HS-27A (cell line): ENCODE data around the gene FRMD1.

ENCODE experiments used
- DNase-seq: peaks from one replicate; pipeline ENCODE4 v3.0.0-alpha.2; 2012; ENCODE audit warnings: low read depth, missing footprints

FRMD1 gene

GRCh38 chr6:168043193-168043847, 35.7 kb downstream of the FRMD1 start:
- DNase-seq = no peak

GRCh38 chr6:168042426-168043192, 36.4 kb downstream of the FRMD1 start:
- no peak for DNase-seq

GRCh38 chr6:168041928-168042327, 37.1 kb downstream of the FRMD1 start:
- DNase-seq = no peak

- DNase-seq = no peak
Measured at GRCh38 chr6:168040856-168041496, 38.0 kb downstream of the FRMD1 start.

DNA sequence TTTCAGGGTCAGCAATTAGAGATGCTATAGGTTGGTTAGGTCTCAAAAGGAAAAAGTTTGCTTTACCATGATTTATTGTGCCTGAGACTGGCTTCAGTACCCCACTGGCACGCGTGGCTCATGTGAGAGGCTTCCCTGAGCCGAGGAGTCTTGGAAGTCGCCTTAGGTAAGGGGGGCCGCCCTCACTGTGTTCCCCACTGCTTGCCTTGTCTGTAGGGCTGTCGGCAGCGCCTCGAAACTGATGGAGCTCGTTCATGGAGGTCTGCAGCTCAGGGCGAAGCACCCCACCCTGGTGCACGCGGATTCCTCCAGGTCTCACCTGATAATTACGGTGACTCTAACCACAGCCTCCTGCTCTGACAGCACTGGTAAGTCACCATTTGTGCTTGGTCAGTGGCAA, 39.2 kb downstream of the FRMD1 start:
- DNase-seq = no peak

DNA sequence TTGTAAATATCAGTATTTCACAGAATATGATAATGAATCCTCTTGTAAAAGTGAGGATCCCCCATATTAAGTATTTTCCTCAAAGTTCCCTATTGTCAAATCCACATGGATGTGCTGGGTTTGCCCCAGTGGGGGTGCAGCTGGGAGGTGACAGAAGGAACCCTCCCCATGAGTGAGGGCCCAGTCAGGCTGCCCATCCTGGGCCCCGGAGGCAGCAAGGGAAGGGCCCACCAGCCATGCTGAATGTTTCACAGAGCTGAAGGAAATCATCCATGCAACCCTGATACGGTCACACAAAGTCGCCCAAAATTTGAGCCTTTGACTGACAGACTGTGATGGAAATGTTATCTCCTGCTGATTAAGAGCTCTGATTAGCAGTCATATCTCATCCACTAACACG, 39.7 kb downstream of the FRMD1 start:
- DNase-seq = no peak

DNA sequence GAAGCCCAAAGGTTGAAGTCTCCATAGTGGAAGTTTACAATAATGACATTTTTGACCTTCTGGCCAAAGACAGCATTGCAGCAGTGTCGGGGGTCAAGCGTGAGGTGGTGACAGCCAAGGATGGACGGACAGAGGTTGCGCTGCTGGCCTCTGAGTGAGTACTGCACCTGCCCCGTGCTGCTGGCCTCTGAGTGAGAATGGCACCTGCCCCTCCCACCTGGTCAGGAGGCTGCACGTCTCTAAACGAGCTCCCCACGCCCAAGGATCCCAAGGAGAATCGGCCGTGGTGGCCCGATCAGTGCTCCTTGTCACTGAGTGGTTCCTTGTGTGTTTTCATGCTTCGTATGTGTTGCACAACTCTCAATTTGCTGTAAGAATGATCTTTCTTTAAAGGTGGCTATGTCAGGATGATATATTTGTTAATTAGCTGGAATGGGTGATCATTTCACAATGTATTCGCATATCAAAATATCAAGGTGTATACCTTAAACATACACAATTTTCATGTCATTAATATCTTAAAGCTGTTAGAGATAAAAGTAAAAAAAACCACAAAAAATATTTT, 40.4 kb downstream of the FRMD1 start:
- no peak for DNase-seq

- no peak for DNase-seq
Measured at GRCh38 chr6:168037856-168038255, 41.2 kb downstream of the FRMD1 start.

GRCh38 chr6:168037242-168037641, 41.8 kb downstream of the FRMD1 start:
- DNase-seq = no peak

- no peak for DNase-seq
Measured at GRCh38 chr6:168035661-168036545, 43.1 kb downstream of the FRMD1 start.

DNA sequence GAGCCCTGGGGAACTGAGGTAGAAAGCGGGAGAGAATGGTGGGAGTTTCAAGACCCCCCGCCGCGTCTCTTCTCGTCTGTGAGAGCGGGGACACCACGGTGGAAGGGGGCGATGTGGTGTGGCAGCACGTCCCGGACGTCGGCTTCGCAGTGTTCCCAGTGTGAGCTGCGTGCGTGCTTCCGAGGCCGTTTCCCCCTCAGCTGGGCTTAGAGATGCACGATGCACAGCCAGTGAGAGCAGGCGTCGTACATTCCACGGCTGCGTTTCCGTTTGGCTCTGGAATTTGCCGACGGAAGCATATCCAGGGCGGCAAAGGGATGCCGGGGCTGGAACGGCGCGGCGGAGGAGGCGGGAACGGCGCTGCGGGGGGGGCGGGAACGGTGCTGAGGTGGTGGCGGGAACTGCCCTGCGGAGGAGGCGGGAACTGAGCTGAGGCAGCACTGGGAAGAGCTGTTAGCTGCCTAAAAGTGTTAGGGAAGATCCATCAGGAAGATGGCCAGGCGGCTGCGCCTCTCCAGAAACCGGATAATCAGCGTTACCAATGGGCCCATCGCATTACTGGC, 43.8 kb downstream of the FRMD1 start:
- no peak for DNase-seq

DNA sequence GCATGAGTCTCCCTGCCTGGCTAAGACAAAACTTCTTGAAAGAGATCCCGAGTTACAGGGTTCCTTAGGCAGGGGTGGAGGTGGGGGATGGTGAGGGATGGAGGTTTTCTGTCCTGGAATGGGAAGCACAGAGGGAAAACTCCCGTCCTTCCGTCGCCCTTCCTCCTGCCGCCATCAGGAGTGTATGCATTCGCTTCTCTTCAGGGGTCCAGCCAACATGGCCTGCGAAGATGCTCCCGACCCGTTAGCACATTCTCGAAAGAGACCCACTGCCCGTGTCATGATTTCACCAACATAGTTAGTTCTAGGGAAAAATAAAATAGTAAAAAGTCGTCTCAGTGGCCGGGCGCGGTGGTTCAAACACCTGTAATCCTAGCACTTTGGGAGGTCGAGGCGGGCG, 44.5 kb downstream of the FRMD1 start:
- DNase-seq = no peak

DNA sequence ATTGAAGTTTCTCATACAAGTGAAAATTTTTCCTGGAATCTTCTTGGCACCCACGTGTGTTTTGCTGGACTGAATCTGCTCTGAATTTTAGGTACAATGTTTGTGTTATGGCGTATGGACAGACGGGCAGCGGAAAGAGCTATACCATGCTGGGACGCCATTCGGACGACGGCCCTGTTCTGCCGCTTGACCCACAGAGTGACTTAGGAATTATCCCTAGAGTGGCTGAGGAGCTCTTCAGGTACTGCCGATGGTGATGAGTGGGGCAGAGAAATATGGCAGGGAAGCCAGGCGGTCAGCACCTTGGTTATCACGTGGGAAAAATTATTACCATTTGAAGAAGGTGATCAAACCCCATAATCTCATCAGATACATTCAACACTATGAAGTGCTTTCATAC, 45.2 kb downstream of the FRMD1 start:
- DNase-seq = no peak

- no peak for DNase-seq
Measured at GRCh38 chr6:168032005-168032760, 46.8 kb downstream of the FRMD1 start.

- no peak for DNase-seq
Measured at GRCh38 chr6:168031411-168031971, 47.5 kb downstream of the FRMD1 start.

GRCh38 chr6:168030908-168031307, 48.1 kb downstream of the FRMD1 start:
- DNase-seq = no peak

- no peak for DNase-seq
Measured at GRCh38 chr6:168030218-168030746, 48.7 kb downstream of the FRMD1 start.

GRCh38 chr6:168029459-168030217, 49.4 kb downstream of the FRMD1 start:
- no peak for DNase-seq

DNA sequence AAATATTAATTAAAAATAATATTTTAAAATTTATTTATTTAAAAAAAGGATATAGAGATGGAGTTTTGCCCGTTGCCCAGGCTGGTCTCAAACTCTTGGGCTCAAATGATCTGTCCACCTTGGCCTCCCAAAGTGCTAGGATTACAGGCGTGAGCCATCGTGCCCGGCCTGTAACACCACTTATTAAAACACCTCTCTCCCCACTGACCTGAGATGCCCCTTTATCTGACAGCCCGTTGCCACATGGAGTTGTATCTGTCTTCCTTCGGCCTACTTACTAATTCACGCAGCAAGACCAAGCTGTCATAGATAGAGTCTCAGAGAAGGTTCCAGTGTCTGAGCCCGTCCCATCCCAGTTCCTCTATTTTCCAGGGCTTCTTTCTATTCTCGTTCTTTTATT, 50.8 kb downstream of the FRMD1 start:
- DNase-seq = no peak
